ENCODE results near the gene IL11RA. TPM values are rescaled to one million over a fixed set of nuclear protein-coding genes. Genes with fewer than 3 reads are reported as not detected.

IL11RA gene
- total RNA-seq, 1 donor from 2014 or later: 22.2 TPM

DNA sequence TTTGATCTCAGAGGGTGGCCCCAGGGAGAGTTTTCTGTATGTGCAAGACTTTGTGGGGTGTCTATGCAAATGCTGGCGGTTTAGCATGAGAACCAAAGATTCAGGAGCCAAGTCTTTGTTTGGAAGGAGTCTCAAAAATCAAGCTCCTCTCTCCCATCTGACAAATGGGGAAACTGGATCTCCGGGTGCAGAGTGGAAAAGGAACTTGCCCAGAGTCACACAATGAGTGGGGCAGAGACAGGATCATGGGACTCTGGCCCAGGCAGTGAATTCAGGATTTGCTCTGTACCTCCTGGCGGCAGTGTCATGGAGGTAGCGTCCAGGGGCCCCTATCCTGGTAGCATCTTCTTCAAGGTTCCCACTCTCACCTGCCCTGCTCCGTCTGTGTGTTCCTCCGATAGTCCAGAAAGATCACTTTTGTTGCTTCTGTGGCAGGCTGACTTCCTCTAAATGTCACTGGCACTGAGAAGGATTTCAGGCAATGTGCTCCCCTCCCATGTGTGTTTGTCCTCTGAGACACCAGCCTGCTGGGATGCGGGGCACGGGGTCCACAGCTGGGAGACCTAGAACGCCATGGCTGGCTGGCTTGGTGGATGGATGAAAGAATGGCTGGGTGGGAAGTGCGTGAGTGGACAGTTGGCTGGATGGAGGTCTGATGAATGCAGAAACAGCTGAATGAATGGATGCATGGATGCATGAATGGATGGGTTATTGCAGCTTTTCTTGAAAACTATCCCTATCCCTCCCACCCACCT is 35.5 kb downstream of the IL11RA start:
- Histone ChIP-seq H3K79me2 (ENCODE audit: insufficient read depth, low read length) (no peaks in the 10 kb centered on the region), H3K36me3 (ENCODE audit: insufficient read depth, low read length) (no peaks in the 10 kb centered on the region), H3K9me3 (ENCODE audit: insufficient read depth, low read depth, low read length) (no peaks in the 10 kb centered on the region), H3K9ac (ENCODE audit: low read length) (no peak overlapping the region), H3K4me3 (ENCODE audit: insufficient read depth, low read depth, low read length) (no peak overlapping the region), H3K4me2 (ENCODE audit: low read length) (no peak overlapping the region), H2AFZ (ENCODE audit: low read depth, low read length) (no peak overlapping the region), H4K20me1 (ENCODE audit: insufficient read depth, low read length) (no peaks in the 10 kb centered on the region), H3K27ac (ENCODE audit: low read depth, low read length) (no peak overlapping the region), H3K27me3 (ENCODE audit: insufficient read depth, low read length) (peaks cover 2% of the 10 kb centered on the region), H3K4me1 (ENCODE audit: insufficient read depth, low read length) (no peaks in the 10 kb centered on the region)
- Mint-ChIP-seq H3K9me3 (ENCODE audit: unreplicated experiment) (peaks cover 8% of the 10 kb centered on the region), H3K27me3 (ENCODE audit: low read depth, unreplicated experiment) (peaks cover 23% of the 10 kb centered on the region), H3K27ac (ENCODE audit: unreplicated experiment) (no peak overlapping the region), H3K36me3 (ENCODE audit: low read depth, unreplicated experiment) (peaks cover 21% of the 10 kb centered on the region), H3K4me1 (ENCODE audit: low read depth, unreplicated experiment) (no peaks in the 10 kb centered on the region), H3K4me3 (ENCODE audit: unreplicated experiment) (no peak overlapping the region)
- TF ChIP-seq, protein P1, sequence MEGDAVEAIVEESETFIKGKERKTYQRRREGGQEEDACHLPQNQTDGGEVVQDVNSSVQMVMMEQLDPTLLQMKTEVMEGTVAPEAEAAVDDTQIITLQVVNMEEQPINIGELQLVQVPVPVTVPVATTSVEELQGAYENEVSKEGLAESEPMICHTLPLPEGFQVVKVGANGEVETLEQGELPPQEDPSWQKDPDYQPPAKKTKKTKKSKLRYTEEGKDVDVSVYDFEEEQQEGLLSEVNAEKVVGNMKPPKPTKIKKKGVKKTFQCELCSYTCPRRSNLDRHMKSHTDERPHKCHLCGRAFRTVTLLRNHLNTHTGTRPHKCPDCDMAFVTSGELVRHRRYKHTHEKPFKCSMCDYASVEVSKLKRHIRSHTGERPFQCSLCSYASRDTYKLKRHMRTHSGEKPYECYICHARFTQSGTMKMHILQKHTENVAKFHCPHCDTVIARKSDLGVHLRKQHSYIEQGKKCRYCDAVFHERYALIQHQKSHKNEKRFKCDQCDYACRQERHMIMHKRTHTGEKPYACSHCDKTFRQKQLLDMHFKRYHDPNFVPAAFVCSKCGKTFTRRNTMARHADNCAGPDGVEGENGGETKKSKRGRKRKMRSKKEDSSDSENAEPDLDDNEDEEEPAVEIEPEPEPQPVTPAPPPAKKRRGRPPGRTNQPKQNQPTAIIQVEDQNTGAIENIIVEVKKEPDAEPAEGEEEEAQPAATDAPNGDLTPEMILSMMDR (IDR thresholded peaks at IDR 0.05; ENCODE audit: insufficient read depth, low read depth, low read length): no peak
- TF ChIP-seq EZH2 (IDR thresholded peaks at IDR 0.05; ENCODE audit: insufficient read depth, low read length): no peak
- DNase-seq (ENCODE audit: low read depth) (no peak), FAIRE-seq (no peak)

DNA sequence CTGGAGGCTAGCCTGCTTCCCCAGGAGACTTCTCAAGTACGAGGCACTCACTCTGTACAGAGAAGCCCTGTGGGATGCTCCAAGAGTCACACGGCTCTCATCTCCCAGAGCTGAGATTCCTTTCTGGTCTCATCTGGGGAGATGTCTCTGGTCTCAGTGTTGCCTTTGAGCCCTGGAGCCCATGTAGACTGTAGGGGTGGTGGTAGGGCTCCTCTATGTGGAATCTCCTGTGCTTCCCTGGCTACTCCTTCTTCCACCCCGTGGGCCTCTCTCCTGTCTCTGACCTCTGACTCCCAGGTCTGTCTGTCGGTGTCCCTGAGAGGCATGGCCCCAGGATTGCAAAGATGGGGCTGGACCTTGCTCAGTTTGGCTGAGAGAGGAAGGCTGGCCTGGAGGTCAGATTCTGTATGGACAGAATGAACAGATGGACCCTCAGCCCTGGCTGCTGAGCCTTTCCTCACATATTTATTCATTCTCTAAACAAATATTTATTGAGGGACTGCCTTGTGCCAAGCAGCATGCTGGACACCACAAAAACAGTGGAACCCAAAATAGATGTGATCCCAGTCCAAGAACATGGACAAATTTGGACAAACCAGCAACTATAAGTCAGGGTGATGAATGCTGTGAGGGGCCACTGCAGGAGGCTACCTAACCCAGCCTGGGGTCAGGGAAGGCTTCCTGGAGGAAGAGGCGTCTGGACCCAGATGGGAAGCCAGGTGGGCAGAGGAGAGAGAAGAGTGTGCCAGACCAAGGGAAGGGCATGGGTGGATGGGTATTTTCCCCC is 36.5 kb downstream of the IL11RA start:
- no peak for TF ChIP-seq EZH2 (IDR thresholded peaks at IDR 0.05; ENCODE audit: insufficient read depth, low read length)
- TF ChIP-seq, protein P1 (IDR thresholded peaks at IDR 0.05; ENCODE audit: insufficient read depth, low read depth, low read length): no peak
- peaks cover 8% of the 10 kb centered on the region for H3K9me3 Mint-ChIP-seq (ENCODE audit: unreplicated experiment)
- H4K20me1 ChIP-seq (ENCODE audit: insufficient read depth, low read length): no peaks in the 10 kb centered on the region
- H3K4me1 ChIP-seq (ENCODE audit: insufficient read depth, low read length): no peaks in the 10 kb centered on the region
- H3K36me3 ChIP-seq (ENCODE audit: insufficient read depth, low read length): no peaks in the 10 kb centered on the region
- no peak overlapping the region for H2AFZ ChIP-seq (ENCODE audit: low read depth, low read length)
- H3K9ac ChIP-seq (ENCODE audit: low read length): no peak overlapping the region
- FAIRE-seq (no peak), DNase-seq (ENCODE audit: low read depth) (no peak)
- no peaks in the 10 kb centered on the region for H3K79me2 ChIP-seq (ENCODE audit: insufficient read depth, low read length)
- no peaks in the 10 kb centered on the region for H3K9me3 ChIP-seq (ENCODE audit: insufficient read depth, low read depth, low read length)
- H3K4me2 ChIP-seq (ENCODE audit: low read length): no peak overlapping the region
- no peak overlapping the region for H3K4me3 Mint-ChIP-seq (ENCODE audit: unreplicated experiment)
- no peak overlapping the region for H3K27ac ChIP-seq (ENCODE audit: low read depth, low read length)
- H3K27ac Mint-ChIP-seq (ENCODE audit: unreplicated experiment): no peak overlapping the region
- peaks cover 28% of the 10 kb centered on the region for H3K27me3 Mint-ChIP-seq (ENCODE audit: low read depth, unreplicated experiment)
- H3K36me3 Mint-ChIP-seq (ENCODE audit: low read depth, unreplicated experiment): peaks cover 21% of the 10 kb centered on the region
- peaks cover 2% of the 10 kb centered on the region for H3K27me3 ChIP-seq (ENCODE audit: insufficient read depth, low read length)
- no peaks in the 10 kb centered on the region for H3K4me1 Mint-ChIP-seq (ENCODE audit: low read depth, unreplicated experiment)
- no peak overlapping the region for H3K4me3 ChIP-seq (ENCODE audit: insufficient read depth, low read depth, low read length)
